ENCODE results near the gene PCDHAC2. TPM values are rescaled to one million over a fixed set of nuclear protein-coding genes. Genes with fewer than 3 reads are reported as not detected.

Gene PCDHAC2
- total RNA-seq, 4 donors from 2014 or later: 1.6 to 25.9 (median 13.9) TPM

DNA sequence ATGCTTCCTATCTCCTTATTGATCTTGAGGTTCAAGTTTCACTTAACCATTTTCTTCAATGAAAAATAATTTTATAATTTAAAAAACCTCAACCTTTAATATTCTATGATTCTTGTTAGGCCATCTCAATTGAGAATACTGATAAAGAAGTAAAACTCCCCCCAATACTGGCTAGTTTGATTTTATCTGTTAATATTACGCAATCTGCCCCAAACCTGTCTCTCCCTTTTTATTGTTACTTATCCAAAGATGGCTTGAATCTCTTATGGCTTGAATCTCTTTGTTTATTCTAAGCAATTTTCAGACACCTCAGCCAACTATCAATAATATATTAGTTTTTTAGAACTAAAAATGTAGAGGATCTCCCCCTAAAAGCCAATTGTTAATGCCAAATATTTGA is 4.1 kb upstream of the PCDHAC2 start:
- WGBS, 2 donors (ENCODE audit: low coverage in 1 of 2): 89 to 93% methylated on average over 1 of the region's 1 CpG
- Histone ChIP-seq H3K27me3 (no peaks in the 10 kb centered on the region), H3K36me3 (no peaks in the 10 kb centered on the region), H3K9me3 (no peaks in the 10 kb centered on the region), H3K4me1 (peaks cover 0 to 55% (median 3%) of the 10 kb centered on the region in 3 donors), H3K27ac (no peak overlapping the region), H3K4me3 (no peak overlapping the region)
- TF ChIP-seq POLR2A (IDR thresholded peaks at IDR 0.05) (no peak), POLR2AphosphoS5 (IDR thresholded peaks at IDR 0.05) (no peak), EP300 (IDR thresholded peaks at IDR 0.05) (no peak)
- no peak for ATAC-seq

DNA sequence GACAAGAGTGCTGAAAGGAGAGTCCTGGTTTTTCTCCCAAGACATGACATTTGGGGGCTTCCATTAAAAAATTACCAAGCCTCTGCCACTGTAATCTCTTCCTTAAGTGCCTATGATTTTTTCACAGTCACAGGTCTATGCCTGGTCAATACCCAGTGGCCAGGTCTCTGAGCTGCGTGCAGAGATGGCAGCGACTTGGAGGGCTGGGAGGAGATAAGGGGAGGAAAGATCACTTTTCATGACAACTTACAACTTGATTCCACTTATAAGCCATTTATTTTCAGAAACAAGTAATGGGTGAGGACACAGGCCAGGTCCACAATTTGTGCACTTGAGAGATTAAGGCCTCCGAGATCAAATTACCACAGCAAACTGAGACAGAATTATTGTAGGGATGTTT is 1.9 kb upstream of the PCDHAC2 start:
- ATAC-seq: no peak
- TF ChIP-seq POLR2A (IDR thresholded peaks at IDR 0.05): no peak
- no peak for TF ChIP-seq POLR2AphosphoS5 (IDR thresholded peaks at IDR 0.05)
- WGBS, 2 donors (ENCODE audit: low coverage in 1 of 2): 56 to 62% methylated on average over 2 to 3 of the region's 3 CpGs
- Histone ChIP-seq H3K9me3 (no peaks in the 10 kb centered on the region), H3K27me3 (no peaks in the 10 kb centered on the region), H3K27ac (peak overlapping the region in 1 of 4 donors; percentile 34), H3K4me1 (peaks cover 0 to 77% (median 3%) of the 10 kb centered on the region in 3 donors), H3K4me3 (no peak overlapping the region), H3K36me3 (no peaks in the 10 kb centered on the region)

DNA sequence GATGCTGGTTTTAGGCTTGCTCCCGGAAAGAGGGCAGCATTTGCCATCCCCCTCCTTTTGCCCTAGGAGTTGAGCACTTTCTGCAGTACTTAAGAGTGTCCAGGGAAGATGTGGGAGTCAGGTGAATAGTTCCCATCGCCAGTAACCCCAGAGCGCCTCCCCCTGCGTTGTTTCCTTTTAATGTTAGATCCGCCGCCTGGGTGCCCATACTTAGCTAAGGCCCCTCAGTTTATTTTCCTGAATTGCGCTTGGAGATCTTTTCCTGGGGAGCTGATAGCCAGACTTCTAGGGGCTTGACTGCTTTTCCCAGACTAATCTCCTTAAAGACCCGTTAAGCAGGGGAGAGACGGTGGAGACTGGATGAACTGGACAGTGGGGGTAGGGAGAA is 377 bp upstream of the PCDHAC2 start:
- no peaks in the 10 kb centered on the region for H3K9me3 ChIP-seq
- WGBS, 2 donors (ENCODE audit: low coverage in 1 of 2): 0% methylated on average over 6 of the region's 9 CpGs; no CpG with 5 or more reads in 1 of the 2 donors

DNA sequence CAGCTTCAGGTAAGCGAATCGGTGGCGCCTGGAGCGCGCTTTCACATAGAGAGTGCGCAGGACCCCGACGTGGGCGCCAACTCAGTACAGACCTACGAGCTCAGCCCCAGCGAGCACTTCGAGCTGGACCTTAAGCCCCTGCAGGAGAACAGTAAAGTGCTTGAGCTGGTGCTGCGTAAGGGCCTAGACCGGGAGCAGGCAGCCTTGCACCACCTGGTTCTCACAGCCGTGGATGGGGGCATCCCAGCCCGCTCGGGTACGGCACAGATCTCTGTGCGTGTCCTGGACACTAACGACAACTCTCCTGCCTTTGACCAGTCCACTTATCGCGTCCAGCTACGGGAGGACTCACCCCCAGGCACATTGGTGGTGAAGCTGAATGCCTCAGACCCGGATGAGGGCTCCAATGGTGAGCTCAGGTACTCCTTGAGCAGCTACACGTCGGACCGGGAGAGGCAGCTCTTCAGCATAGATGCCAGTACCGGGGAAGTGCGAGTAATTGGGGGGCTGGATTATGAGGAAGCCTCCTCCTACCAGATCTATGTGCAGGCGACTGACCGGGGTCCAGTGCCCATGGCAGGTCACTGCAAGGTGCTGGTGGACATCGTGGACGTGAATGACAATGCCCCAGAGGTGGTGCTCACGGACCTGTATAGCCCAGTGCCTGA is 1.1 kb downstream of the PCDHAC2 start:
- TF ChIP-seq POLR2A (IDR thresholded peaks at IDR 0.05) (no peak), EP300 (IDR thresholded peaks at IDR 0.05) (no peak), POLR2AphosphoS5 (IDR thresholded peaks at IDR 0.05) (no peak)
- TF ChIP-seq, protein P1, sequence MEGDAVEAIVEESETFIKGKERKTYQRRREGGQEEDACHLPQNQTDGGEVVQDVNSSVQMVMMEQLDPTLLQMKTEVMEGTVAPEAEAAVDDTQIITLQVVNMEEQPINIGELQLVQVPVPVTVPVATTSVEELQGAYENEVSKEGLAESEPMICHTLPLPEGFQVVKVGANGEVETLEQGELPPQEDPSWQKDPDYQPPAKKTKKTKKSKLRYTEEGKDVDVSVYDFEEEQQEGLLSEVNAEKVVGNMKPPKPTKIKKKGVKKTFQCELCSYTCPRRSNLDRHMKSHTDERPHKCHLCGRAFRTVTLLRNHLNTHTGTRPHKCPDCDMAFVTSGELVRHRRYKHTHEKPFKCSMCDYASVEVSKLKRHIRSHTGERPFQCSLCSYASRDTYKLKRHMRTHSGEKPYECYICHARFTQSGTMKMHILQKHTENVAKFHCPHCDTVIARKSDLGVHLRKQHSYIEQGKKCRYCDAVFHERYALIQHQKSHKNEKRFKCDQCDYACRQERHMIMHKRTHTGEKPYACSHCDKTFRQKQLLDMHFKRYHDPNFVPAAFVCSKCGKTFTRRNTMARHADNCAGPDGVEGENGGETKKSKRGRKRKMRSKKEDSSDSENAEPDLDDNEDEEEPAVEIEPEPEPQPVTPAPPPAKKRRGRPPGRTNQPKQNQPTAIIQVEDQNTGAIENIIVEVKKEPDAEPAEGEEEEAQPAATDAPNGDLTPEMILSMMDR (IDR thresholded peaks at IDR 0.05): no peak
- ATAC-seq: peak; percentile 6
- H3K27me3 ChIP-seq: no peaks in the 10 kb centered on the region
- peak overlapping the region; percentile 66 to 69 for H3K4me3 ChIP-seq
- WGBS, 2 donors (ENCODE audit: low coverage in 1 of 2): 61% methylated on average over 8 of the region's 34 CpGs; no CpG with 5 or more reads in 1 of the 2 donors
- H3K4me1 ChIP-seq: peaks cover 0 to 70% (median 3%) of the 10 kb centered on the region in 3 donors
- H3K36me3 ChIP-seq: no peaks in the 10 kb centered on the region
- H3K27ac ChIP-seq: peak overlapping the region in 3 of 4 donors; percentile 86 to 87 (median 86)
- H3K9me3 ChIP-seq: no peaks in the 10 kb centered on the region

More for the DNA sequence above, 377 bp upstream of the PCDHAC2 start:
- no peak for TF ChIP-seq EP300 (IDR thresholded peaks at IDR 0.05)
- no peak for TF ChIP-seq POLR2A (IDR thresholded peaks at IDR 0.05)
- Histone ChIP-seq H3K36me3 (no peaks in the 10 kb centered on the region), H3K27ac (peak overlapping the region; percentile 67 to 87 (median 86)), H3K4me1 (peaks cover 0 to 80% (median 3%) of the 10 kb centered on the region in 3 donors), H3K27me3 (no peaks in the 10 kb centered on the region), H3K4me3 (peak overlapping the region; percentile 66 to 69)
- ATAC-seq: peak; percentile 3

DNA sequence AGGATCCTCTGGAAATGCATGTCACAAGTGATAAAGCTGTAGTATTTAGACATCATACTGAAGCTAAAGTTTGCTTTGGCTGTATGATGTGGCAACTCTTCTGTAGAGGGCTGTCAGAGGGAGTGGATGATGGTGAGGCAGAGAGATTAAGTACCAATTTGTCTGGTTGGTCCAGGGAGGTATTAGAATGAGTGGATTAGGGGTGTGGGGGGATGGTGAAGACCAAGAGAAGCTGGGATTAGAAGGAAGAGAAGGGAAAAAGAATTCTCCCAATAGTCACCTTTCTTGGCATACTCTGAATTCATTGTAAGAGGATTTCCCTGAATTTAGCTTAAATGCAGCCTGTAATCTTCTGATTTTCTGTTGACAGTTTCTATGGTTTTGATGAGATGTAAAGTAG is 3.6 kb downstream of the PCDHAC2 start:
- H3K27ac ChIP-seq: no peak overlapping the region
- no peak overlapping the region for H3K4me3 ChIP-seq
- no peaks in the 10 kb centered on the region for H3K36me3 ChIP-seq
- no peaks in the 10 kb centered on the region for H3K9me3 ChIP-seq
- no peak for ATAC-seq
- H3K4me1 ChIP-seq: peaks cover 0 to 59% (median 3%) of the 10 kb centered on the region in 3 donors
- H3K27me3 ChIP-seq: no peaks in the 10 kb centered on the region
- TF ChIP-seq EP300 (IDR thresholded peaks at IDR 0.05): no peak
- TF ChIP-seq, protein P1 (IDR thresholded peaks at IDR 0.05): no peak
- no peak for TF ChIP-seq POLR2AphosphoS5 (IDR thresholded peaks at IDR 0.05)
- no peak for TF ChIP-seq POLR2A (IDR thresholded peaks at IDR 0.05)

DNA sequence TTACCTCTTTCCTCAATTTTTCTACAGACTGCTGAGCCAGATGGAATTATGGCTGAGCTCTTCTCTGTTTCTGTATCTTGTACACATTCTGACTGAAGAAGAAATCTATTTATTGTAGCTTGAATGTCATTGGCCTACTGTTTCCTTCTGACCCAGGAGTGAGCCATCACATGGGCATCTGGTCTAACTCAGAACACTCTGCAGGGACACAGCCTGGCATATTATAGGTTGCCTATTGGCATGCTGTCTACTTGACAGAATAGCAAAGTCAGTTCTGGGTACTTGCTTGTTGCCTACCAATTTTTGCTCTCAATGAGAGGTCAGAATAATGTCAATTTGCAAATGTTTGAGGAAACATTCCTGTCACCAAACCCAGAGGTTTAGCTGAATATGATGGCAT is 7.3 kb downstream of the PCDHAC2 start:
- no peak for ATAC-seq
- Histone ChIP-seq H3K9me3 (no peaks in the 10 kb centered on the region), H3K4me3 (no peak overlapping the region), H3K36me3 (no peaks in the 10 kb centered on the region), H3K4me1 (peaks cover 0 to 25% (median 0%) of the 10 kb centered on the region in 3 donors), H3K27me3 (no peaks in the 10 kb centered on the region), H3K27ac (no peak overlapping the region)
- TF ChIP-seq, protein P1 (IDR thresholded peaks at IDR 0.05): no peak
- no peak for TF ChIP-seq POLR2AphosphoS5 (IDR thresholded peaks at IDR 0.05)
- no peak for TF ChIP-seq EP300 (IDR thresholded peaks at IDR 0.05)
- TF ChIP-seq POLR2A (IDR thresholded peaks at IDR 0.05): no peak

Data from gastroesophageal sphincter (tissue), 4 donors.